ENCODE data around the gene C2CD3. TPM values are rescaled to one million over a fixed set of nuclear protein-coding genes. Genes with fewer than 3 reads are reported as not detected.
"Not testable (repeated sequence)": the region's sequence is repeated elsewhere in the genome, so short reads cannot be mapped to it uniquely, and the experiment has no call there.

The C2CD3 gene
- total RNA-seq, 1 experiment from 2014 or later = 16.1 TPM

- no peak for DNase-seq (ENCODE audit: low read depth)
Observed at GRCh38 chr11:74002832-74003231, 168.0 kb downstream of the C2CD3 start.

GRCh38 chr11:74001822-74002286, 168.9 kb downstream of the C2CD3 start:
- DNase-seq (ENCODE audit: low read depth) = no peak

- DNase-seq (ENCODE audit: low read depth) = no peak
Observed at GRCh38 chr11:74000307-74001133, 170.3 kb downstream of the C2CD3 start.

GRCh38 chr11:73999581-74000306, 171.1 kb downstream of the C2CD3 start:
- DNase-seq (ENCODE audit: low read depth) = no peak

GRCh38 chr11:73998846-73999575, 171.8 kb downstream of the C2CD3 start:
- no peak for DNase-seq (ENCODE audit: low read depth)

GRCh38 chr11:73997120-73997770, 173.6 kb downstream of the C2CD3 start:
- DNase-seq (ENCODE audit: low read depth) = no peak

GRCh38 chr11:73996161-73996747, 174.5 kb downstream of the C2CD3 start:
- DNase-seq (ENCODE audit: low read depth) = no peak

GRCh38 chr11:73995731-73996130, 175.1 kb downstream of the C2CD3 start:
- DNase-seq (ENCODE audit: low read depth) = no peak

- no peak for DNase-seq (ENCODE audit: low read depth)
Observed at GRCh38 chr11:73995247-73995646, 175.6 kb downstream of the C2CD3 start.

GRCh38 chr11:73991471-73992006, 179.3 kb downstream of the C2CD3 start:
- DNase-seq (ENCODE audit: low read depth) = no peak

- DNase-seq (ENCODE audit: low read depth) = no peak
Observed at GRCh38 chr11:73990730-73991129, 180.1 kb downstream of the C2CD3 start.

- DNase-seq (ENCODE audit: low read depth) = no peak
Observed at GRCh38 chr11:73989156-73989555, 181.6 kb downstream of the C2CD3 start.

- DNase-seq (ENCODE audit: low read depth) = no peak
Observed at GRCh38 chr11:73988227-73988626, 182.6 kb downstream of the C2CD3 start.

GRCh38 chr11:73985661-73986060, 185.1 kb downstream of the C2CD3 start:
- not testable (repeated sequence) for DNase-seq (ENCODE audit: low read depth)

- DNase-seq (ENCODE audit: low read depth) = no peak
Observed at GRCh38 chr11:73983741-73984538, 186.9 kb downstream of the C2CD3 start.

GRCh38 chr11:73982990-73983740, 187.6 kb downstream of the C2CD3 start:
- DNase-seq (ENCODE audit: low read depth) = peak; percentile 95

GRCh38 chr11:73982595-73982989, 188.2 kb downstream of the C2CD3 start, which contains the start of gene UCP2:
TSS of gene UCP2 (minus strand) at chr11:73982843. CDS start at chr11:73978378, 4,465 bp downstream.
- peak; percentile 87 for DNase-seq (ENCODE audit: low read depth)

GRCh38 chr11:73981051-73981805, 189.6 kb downstream of the C2CD3 start:
- DNase-seq (ENCODE audit: low read depth) = no peak
